NCI-H2171 (cell line): ENCODE measurements around the gene OR8U1.
"Not testable (repeated sequence)": the region's sequence is repeated elsewhere in the genome, so short reads cannot be mapped to it uniquely, and the experiment has no call there.

Experiments
- DNase-seq: peaks from one replicate; lab custom pipeline; 2025; lab: John Stamatoyannopoulos, UW

The OR8U1 gene

DNA sequence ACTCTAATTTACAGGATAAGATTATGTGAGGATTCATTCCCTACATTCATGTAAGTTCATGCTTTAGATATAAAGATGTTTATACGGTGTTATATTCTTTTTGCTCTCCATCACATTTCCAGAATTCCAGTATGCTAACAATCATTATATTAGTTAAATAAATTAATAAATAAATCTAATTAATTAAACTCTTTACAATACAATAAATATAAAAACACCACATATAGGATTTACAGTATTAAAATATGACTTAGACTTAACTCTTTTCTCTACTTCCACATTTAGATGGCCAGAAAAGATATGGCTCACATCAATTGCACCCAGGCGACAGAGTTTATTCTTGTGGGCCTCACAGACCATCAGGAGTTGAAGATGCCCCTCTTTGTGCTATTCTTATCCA is at the start of gene OR8U1:
Gene OR8U1 (plus strand): TSS at position 301 of the 400 bp plus-strand sequence. CDS start 0 bp downstream, at position 301.
- no peak for DNase-seq

DNA sequence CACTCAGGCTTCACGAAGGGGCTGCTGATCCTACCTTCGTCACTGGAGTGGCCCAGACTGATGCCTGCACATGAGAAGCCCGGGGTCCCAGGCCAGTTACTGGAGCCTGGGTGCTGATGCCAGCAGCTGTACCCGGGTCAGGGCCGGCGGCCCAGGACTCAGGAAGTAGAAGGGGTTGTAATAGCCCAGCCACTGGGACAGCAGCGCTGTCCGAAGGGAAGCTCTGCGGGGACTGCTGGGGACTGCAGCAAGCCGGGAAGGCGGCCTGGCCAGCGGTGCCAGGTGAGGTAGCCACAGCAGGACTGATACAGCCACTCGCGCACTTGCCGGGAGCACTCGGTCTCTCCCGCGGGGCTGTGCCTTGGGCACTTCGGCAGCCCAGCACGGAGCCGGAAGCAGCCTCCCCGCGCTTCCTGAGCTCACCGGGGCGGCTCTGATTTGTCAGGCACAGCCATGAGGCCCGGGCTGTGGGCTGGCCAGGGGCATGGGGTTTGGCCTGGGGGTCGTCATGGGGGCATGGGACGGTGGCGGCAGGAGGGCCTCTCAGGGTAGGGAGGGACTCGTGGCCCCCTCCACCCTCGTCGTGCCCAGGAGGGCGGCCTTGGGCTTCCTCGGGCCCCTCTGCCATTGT is 43.4 kb upstream of the OR8U1 start:
- DNase-seq, result no peak

DNA sequence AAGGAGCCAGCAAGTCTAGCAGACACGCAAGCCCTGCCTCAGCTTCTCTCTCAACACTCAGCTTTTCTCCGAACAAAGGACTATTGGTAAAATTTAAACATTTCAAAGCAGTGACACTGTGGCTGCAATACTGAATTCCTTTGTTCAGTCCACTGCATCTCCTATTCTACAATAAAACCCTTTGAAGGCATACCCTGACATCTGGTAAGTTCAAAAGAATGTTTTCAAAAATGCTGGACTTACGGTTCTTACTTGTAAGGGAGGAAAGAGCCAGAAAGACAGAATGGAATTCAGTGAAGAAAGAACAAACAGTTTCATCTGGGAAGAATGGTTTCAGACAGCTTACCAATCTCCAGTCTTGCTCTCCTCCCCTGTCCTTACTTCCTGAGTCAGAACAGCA is 42.3 kb upstream of the OR8U1 start:
- DNase-seq, result no peak

DNA sequence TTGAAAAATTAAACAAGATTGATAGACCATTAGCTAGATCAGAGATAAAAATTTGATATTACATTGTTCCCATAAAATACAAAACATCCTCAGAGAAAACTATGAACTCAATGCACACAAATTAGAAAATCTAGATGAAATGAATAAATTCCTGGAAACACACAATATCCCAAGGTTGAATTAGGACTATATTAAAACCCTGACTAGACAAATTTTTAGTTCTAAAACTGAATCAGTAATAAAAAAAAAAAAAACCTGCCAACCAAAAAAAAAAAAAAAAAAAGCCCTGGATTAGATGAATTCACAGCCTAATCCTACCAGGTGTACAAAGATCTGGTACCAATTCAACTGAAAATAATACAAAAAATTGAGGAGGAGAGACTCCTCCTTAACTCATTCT is 35.1 kb upstream of the OR8U1 start:
- DNase-seq, result no peak

DNA sequence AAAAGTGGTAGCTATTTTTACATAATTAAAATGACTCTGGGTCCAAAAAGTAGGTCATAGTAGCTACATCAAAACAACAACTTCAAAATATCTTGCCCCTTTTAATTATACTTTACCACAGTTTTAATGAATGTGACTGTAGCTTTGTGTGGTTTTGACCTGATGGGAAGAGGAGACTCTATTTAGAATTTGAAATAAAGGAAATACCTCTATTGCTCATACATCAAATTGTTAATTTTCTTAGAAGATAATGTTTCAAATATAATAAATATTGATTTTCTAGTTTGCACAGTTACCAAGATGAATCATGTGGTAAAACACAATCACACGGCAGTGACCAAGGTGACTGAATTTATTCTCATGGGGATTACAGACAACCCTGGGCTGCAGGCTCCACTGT is 29.7 kb upstream of the OR8U1 start, which contains the start of gene OR8K1:
Gene OR8K1 (plus strand): TSS at position 301 of the 400 bp plus-strand sequence. CDS start 0 bp downstream, at position 301.
- no peak for DNase-seq

DNA sequence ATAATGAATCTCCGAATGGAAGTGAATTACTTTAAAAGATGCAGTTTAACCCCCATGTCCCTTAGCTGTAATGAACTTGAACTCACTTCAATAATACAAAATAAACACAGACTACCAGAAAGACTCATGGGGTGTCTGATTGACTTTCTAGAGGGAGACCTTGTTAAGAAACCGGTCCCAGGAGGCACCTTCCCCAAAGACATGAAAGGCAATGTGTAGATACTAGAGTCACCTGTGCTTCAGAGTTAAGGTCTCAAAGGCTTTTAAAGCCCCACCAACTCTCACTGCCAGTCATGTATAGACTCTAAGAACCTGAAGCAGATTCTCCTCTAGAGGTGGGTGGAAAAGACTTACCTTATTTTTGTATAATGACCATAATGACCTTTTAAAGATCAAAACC is 21.4 kb upstream of the OR8U1 start, which contains the start of gene OR8J1:
Gene OR8J1 (plus strand): TSS at position 301 of the 400 bp plus-strand sequence. CDS start 5,956 bp downstream, outside the sequence.
- DNase-seq, result no peak

DNA sequence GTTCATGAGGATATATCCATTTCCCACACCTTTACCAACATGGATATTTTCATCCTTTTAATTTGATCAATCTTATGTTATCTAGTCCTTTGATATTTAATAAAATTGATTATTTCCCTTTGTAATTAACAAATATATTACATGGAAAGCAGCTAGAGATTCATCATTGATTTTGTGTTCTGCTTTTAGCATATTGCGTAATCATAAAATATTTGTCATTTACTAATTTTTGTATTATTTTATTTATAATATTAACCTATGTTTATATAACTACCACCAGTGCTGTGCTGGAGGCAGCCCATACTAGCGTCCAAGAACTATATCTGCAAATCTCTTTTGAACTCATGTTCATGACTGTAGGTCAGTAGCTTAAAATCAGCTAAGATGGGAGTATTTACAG is 4.7 kb downstream of the OR8U1 start:
- no peak for DNase-seq

DNA sequence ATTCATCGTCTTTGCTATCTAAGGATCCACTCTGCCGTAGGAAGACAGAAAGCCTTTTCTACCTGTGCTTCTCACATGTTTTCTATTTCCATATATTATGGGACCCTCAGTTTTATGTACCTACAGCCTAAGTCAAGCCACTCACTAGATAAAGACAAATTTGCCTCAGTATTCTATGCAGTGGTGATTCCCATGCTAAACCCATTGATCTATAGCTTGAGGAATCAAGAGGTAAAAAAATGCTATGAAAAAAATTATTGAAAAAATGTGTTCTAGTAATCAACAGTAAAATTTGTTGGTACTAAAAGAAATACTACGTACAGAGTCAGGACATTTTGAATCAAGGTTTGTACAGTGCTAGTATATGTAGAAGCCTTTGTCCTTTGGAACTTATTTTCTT is 19.0 kb downstream of the OR8U1 start:
- DNase-seq, result no peak

DNA sequence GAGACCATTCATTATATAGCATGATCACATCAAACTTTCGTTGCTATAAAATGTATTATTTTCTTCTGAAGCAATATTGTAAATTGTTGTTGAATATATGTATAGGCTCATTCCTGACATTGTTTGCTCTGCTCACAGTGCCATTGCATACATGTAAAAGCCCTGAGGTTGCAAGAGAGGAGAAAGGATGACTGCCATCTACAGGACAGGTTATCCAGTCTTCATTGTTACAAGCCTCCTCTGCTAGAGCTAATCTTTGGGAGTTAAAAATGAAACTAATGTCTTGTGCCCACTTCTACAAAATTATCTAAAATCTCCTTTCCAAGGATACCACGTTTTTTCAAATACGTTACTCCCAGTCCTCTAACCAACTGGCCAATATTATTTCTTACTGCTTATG is 20.6 kb downstream of the OR8U1 start:
- DNase-seq, result no peak

DNA sequence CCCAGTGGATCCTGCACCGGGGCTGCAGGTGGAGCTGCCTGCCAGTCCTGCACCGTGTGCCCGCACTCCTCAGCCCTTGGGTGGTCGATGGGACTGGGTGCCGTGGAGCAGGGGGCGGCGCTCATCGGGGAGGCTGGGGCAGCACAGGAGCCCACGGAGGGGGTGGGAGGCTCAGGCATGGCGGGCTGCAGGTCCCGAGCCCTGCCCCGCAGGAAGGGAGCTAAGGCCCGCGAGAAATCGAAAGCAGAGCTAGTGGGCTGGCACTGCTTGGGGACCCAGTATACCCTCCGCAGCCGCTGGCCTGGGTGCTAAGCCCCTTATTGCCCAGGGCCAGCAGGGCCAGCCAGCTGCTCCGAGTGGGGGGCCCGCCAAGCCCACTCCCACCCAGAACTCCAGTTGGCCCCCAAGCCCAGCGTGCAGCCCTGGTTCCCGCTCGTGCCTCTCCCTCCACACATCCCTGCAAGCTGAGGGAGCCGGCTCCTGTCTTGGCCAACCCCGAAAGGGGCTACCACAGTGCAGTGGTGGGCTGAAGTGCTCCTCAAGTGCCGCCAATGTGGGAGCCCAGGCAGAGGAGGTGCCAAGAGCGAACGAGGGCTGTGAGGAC is 26.5 kb downstream of the OR8U1 start:
- DNase-seq, result not testable (repeated sequence)

DNA sequence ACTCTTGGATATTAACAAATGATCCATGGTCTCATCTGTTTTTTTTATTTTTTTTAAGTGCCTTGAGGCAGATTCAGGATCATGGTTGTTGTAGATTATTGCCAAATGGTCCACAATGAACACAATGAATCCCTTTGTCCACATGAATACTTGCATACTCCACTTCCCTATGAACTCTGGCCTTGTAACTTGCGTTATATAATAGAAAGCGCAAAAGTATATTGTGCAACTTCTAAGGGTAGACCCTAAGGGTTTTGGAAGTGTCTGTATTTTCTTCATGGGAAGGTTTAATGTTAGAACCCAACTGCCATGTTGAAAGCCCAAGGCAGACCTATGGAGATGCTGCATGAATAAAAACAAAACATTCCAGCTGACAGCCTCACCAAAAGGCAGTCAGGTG is 29.0 kb downstream of the OR8U1 start:
- DNase-seq, result no peak

DNA sequence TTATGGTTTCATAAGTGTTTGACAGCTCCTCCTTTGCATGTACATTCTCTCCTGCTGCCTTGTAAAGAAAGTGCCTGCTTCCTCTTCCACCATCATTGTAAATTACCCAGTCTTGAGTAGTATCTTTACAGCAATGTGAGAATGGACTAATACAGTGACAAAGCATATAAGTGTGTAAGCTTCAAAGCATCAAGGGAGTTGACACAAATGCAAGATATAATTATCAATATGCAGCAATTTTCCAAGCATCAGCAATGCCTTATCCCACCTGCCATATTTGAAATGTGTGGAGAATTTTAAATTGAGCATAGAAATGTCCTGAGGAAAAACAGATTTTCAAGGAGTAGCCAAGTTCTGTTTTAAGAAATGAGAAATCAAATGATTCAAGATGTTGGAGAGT is 35.4 kb downstream of the OR8U1 start:
- DNase-seq, result no peak

DNA sequence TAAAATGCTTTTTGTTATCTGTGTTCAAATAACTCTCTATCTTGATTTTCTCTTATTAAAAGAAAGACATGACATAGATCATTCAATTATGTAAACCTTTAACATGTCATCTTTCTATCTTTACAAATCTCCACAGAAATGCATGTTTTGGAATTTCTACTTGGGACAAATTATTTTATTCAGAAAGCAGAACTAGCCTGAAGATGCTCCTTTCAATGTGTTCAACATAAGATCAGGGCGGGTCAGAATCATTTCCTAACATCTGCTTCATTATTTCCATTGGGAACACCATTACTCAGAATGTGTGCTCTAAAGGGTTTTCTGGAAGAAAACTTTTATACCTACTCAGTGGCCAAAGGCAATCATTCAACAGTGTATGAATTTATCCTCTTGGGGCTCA is 37.0 kb downstream of the OR8U1 start, which contains the start of gene OR5AL1:
Gene OR5AL1 (plus strand): TSS at position 301 of the 400 bp plus-strand sequence.
- DNase-seq, result no peak
